Measurements from ENCODE around the gene RPP30.

DNA sequence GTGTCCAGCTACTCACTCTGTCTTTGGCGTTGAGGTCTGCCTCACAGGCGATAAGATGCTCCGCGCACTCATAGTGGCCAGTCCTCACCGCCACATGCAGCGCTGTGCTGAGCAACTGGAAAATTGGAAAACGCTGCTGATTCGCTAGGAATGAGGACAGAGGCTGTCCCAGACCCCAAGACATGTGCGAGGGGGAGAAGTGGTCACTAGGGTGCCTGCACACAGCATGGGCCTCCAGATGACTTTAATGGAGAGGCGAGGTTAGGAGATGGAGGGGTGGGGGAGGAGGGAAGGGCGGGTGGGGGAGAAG, 43.9 kb downstream of the RPP30 start:
- TF ChIP-seq CTCF (IDR thresholded peaks at IDR 0.05 in 2 of 3, conservative IDR thresholded peaks at IDR 0.05 in 1 of 3; ENCODE audit: insufficient read depth in 2 of 3, low read depth in 1 of 3, low read length in 3 of 3) (no peak), PTBP1 (IDR thresholded peaks at IDR 0.05; ENCODE audit: low read depth, low read length) (no peak), POLR2AphosphoS5 (IDR thresholded peaks at IDR 0.05; ENCODE audit: control insufficient read depth, insufficient read depth, low read depth, low read length) (no peak), ZNF79 (CRISPR knock-in tag; IDR thresholded peaks at IDR 0.05; ENCODE audit: low read depth) (no peak), FOS (IDR thresholded peaks at IDR 0.05; ENCODE audit: extremely low read depth, insufficient read length) (no peak)
- TF ChIP-seq, protein P1, sequence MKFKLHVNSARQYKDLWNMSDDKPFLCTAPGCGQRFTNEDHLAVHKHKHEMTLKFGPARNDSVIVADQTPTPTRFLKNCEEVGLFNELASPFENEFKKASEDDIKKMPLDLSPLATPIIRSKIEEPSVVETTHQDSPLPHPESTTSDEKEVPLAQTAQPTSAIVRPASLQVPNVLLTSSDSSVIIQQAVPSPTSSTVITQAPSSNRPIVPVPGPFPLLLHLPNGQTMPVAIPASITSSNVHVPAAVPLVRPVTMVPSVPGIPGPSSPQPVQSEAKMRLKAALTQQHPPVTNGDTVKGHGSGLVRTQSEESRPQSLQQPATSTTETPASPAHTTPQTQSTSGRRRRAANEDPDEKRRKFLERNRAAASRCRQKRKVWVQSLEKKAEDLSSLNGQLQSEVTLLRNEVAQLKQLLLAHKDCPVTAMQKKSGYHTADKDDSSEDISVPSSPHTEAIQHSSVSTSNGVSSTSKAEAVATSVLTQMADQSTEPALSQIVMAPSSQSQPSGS (CRISPR knock-in tag; IDR thresholded peaks at IDR 0.05), result no peak

Data from K562 (cell line).